Lower leg skin (tissue), 4 donors: ENCODE measurements around the gene PLXDC1. TPM values are rescaled to one million over a fixed set of nuclear protein-coding genes. Genes with fewer than 3 reads are reported as not detected.
"Not testable (repeated sequence)": the region's sequence is repeated elsewhere in the genome, so short reads cannot be mapped to it uniquely, and the experiment has no call there.

ENCODE experiments used
- DNase-seq, 2 donors: peaks; one replicate each; pipeline ENCODE4 v3.0.0-alpha.2; 2019; ENCODE audit warnings: low spot score in 2 of 2
- H3K4me3 ChIP-seq: fragments of 200-600 bp; sonication (generic); 2 replicates; pipeline ENCODE4 v1.5.1; 2017; ENCODE audit warnings: mild to moderate bottlenecking, low read depth; ENCODE audit not compliant: poor library complexity, severe bottlenecking
- POLR2A ChIP-seq, 2 donors: fragments of 450-650 bp; IDR thresholded peaks; one replicate each; pipeline ENCODE4 v1.6.1; 2016 to 2017; ENCODE audit warnings: antibody characterized with exemption in 2 of 2, mild to moderate bottlenecking in 1 of 2, moderate library complexity in 1 of 2
- WGBS, 2 donors: methylation state at CpG; one replicate each; pipeline ENCODE4 v1.1.5; 2018; 5-methylcytosine and 5-hydroxymethylcytosine counted together
- intact Hi-C: fragments of 100-400 bp; cut with DNase I; formaldehyde crosslinking; loops from one replicate; pipeline ENCODE4 v1.15.0; 2023; ENCODE audit warnings: low total_unique reads
- total RNA-seq, 4 donors: library from RNA; depleted of rRNA; stranded (reverse); fragments of >200 nt; gene quantifications; one replicate each; pipeline ENCODE4 v1.1.0, GENCODE V29; 2016
- TF ChIP-seq, protein P1 (sequence below), 3 donors: fragments of 450-650 bp; IDR thresholded peaks; one replicate each; pipeline ENCODE4 v1.5.1; 2016; ENCODE audit warnings: antibody characterized with exemption in 3 of 3, mild to moderate bottlenecking in 3 of 3, moderate library complexity in 2 of 3

The PLXDC1 gene
- total RNA-seq, 4 donors from 2014 or later = 2.7 to 8.1 (median 5.2) TPM

DNA sequence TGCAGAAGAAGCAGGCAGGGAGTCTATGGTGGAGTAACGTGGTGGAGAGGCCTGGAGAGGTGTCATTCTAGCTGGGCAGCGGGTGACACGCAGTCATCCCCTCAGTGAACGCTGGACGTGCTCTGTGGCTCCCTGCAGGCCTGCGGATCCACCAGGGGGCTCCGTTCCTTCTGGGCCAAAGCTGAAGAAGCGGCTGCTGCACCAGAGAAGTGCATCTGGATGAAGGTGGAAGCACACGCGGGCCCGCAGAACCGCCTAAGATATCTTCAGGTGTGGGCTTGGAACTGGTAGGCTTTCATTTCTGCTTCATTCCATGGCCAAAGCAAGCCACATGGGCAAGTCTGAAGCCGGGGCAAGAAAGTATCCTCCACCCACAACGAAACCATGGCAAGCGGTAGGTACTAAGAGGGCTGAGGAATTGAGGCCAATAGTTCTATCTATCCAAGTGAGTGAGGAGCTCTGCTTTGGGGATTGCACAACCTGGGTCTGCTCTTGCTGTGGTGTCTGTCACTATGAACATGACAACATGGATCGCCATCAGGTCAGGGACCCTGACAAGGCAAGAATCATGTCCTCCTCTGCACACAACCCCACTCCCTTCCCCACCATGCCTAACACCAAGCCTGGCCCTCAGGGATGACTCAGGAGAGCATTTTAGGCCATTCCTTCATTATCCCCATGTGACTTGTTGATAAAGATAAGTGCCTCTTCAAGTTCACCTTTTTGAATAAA, 105.3 kb downstream of the PLXDC1 start:
- WGBS, 2 donors = 83 to 84% methylated on average over 16 of the region's 16 CpGs
- TF ChIP-seq, protein P1, sequence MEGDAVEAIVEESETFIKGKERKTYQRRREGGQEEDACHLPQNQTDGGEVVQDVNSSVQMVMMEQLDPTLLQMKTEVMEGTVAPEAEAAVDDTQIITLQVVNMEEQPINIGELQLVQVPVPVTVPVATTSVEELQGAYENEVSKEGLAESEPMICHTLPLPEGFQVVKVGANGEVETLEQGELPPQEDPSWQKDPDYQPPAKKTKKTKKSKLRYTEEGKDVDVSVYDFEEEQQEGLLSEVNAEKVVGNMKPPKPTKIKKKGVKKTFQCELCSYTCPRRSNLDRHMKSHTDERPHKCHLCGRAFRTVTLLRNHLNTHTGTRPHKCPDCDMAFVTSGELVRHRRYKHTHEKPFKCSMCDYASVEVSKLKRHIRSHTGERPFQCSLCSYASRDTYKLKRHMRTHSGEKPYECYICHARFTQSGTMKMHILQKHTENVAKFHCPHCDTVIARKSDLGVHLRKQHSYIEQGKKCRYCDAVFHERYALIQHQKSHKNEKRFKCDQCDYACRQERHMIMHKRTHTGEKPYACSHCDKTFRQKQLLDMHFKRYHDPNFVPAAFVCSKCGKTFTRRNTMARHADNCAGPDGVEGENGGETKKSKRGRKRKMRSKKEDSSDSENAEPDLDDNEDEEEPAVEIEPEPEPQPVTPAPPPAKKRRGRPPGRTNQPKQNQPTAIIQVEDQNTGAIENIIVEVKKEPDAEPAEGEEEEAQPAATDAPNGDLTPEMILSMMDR (IDR thresholded peaks at IDR 0.05) = no peak
- TF ChIP-seq POLR2A (IDR thresholded peaks at IDR 0.05) = no peak
- DNase-seq = peak in 1 of 2 donors; percentile 68
- intact Hi-C loops = no loop called here
- no peak overlapping the region for H3K4me3 ChIP-seq

DNA sequence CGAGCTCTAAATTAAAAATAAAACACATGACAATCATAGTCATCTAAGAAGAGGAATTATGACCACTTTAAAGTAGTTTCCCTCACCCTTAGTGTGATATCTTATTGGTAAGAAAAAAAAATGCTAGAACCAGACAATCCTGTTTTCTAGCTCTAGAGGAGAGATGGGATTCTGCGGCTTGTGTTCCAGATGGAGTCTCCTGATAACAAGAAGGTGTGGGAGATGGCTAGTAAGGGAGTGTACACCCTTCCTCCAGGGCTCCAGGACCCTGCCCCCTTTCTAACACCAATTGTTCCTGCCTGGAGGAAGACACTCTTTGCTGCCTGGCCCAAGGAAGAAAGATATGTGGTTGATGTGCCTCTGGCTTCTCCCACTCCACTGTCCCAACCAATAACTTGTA, 115.4 kb downstream of the PLXDC1 start:
- 35 to 57% methylated on average over 2 of the region's 2 CpGs for WGBS, 2 donors

GRCh38 chr17:39035578-39035977, 115.9 kb downstream of the PLXDC1 start:
- intact Hi-C loops, H3K4me3 ChIP-seq: not testable (repeated sequence)
- DNase-seq = peak in 1 of 2 donors; percentile 64
- 62 to 71% methylated on average over 16 of the region's 16 CpGs for WGBS, 2 donors

More for the DNA sequence above, 115.4 kb downstream of the PLXDC1 start:
- no peak for TF ChIP-seq POLR2A (IDR thresholded peaks at IDR 0.05)
- TF ChIP-seq, protein P1 (IDR thresholded peaks at IDR 0.05) = no peak
- peak in 1 of 2 donors; percentile 29 for DNase-seq
- no peak overlapping the region for H3K4me3 ChIP-seq
- intact Hi-C loops = no loop called here

GRCh38 chr17:39028690-39029089, 122.7 kb downstream of the PLXDC1 start:
- WGBS, 2 donors = 97 to 99% methylated on average over 6 of the region's 6 CpGs
- TF ChIP-seq, protein P1 (IDR thresholded peaks at IDR 0.05) = no peak
- TF ChIP-seq POLR2A (IDR thresholded peaks at IDR 0.05) = no peak
- peak in 1 of 2 donors; percentile 64 for DNase-seq
- H3K4me3 ChIP-seq = no peak overlapping the region
- intact Hi-C loops = no loop called here

DNA sequence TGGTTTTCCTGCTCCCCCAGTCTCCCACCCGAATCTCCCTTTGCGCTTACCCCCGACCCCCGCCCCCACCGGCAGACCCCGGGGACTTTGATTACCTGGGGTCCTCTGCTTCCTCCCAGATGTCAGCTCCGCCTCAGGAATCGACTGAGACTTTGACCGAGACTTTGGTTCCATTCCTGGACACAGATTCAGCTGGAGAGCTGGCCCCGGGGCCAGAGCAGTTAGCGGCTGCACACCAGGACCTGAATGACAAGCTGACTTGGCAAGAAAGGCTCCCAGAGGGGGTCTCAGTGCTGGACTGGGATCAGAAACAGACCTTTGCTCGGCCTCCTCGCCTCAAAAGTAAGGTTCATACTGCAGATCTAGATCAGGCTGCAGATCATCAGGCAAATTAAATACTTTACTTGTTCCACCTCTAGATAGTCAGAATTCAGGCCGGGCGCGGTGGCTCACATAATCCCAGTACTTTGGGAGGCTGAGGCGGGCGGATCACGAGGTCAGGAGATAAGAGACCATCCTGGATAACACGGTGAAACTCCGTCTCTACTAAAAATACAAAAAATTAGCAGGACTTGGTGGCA, 123.9 kb downstream of the PLXDC1 start:
- no peak for TF ChIP-seq POLR2A (IDR thresholded peaks at IDR 0.05)
- TF ChIP-seq, protein P1 (IDR thresholded peaks at IDR 0.05) = no peak
- DNase-seq = peak in 1 of 2 donors; percentile 77
- intact Hi-C loops = no loop called here
- 22 to 31% methylated on average over 21 of the region's 21 CpGs for WGBS, 2 donors
- H3K4me3 ChIP-seq = no peak overlapping the region

DNA sequence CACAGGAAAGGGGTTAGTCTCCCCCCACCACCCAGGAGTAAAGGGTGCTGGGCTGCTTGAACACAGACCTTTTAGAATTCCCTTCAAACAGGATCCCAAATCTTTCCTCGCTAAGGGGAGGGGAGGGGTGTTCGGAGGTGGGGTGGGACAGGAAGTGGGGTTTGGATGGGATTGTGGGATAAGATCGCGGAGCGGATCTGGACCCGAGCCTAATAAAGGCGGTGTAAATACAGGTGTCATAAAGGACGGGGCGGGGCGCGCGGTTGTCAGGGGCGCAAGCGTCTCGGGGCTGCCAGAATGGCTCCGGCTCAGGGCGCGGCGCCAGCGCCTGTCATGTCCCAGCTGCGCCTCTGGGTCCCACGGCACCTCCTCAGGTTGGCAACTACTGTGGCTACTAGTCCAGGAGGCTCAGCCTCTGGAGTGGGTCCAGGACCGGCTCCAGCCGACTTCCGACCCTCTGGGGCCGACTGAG, 124.4 kb downstream of the PLXDC1 start:
- intact Hi-C loops = no loop called here
- H3K4me3 ChIP-seq = no peak overlapping the region
- peak; percentile 69 to 91 for DNase-seq
- WGBS, 2 donors = 0 to 1% methylated on average over 19 to 26 of the region's 26 CpGs
- TF ChIP-seq POLR2A (IDR thresholded peaks at IDR 0.05) = no peak
- TF ChIP-seq, protein P1 (IDR thresholded peaks at IDR 0.05) = no peak

DNA sequence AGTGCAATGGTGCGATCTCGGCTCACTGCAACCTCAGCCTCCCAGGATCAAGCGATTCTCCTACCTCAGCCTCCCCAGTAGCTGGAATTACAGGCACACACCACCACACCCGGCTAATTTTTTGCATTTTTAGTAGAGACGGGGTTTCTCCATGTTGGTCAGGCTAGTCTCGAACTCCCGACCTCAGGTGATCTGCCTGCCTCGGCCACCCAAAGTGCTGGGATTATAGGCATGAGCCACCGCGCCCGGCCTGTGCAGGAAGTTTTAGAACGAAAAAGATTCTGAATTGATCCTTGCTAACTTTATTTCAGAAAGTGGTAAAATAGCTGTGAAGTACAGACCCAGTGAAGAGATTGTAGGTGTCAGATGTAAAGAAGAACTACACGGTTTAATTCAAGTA, 125.1 kb downstream of the PLXDC1 start:
- 85 to 89% methylated on average over 13 of the region's 13 CpGs for WGBS, 2 donors
- intact Hi-C loops, H3K4me3 ChIP-seq: not testable (repeated sequence)
- peak in 1 of 2 donors; percentile 78 for DNase-seq
